Parathyroid adenoma (tissue), 2 donors: ENCODE data around the gene CLBA1.
A peak's percentile ranks its signal among the peaks of the same experiment; 100 is the strongest.

ENCODE experiments used
- H2AFZ ChIP-seq: fragments of 300-600 bp; sonication (generic); one replicate; pipeline ENCODE4 v1.7.0; 2017; ENCODE audit warnings: antibody characterized with exemption, mild to moderate bottlenecking
- H3K27ac ChIP-seq: fragments of 300-600 bp; sonication (generic); one replicate; pipeline ENCODE4 v1.7.0; 2017
- H3K27me3 ChIP-seq: fragments of 300-600 bp; sonication (generic); one replicate; pipeline ENCODE4 v1.7.0; 2017; ENCODE audit warnings: low read length; ENCODE audit not compliant: control insufficient read depth, insufficient read depth
- H3K36me3 ChIP-seq: fragments of 300-600 bp; sonication (generic); one replicate; pipeline ENCODE4 v1.7.0; 2017; ENCODE audit warnings: low read length; ENCODE audit not compliant: control insufficient read depth, insufficient read depth
- H3K4me1 ChIP-seq: fragments of 300-600 bp; sonication (generic); one replicate; pipeline ENCODE4 v1.7.0; 2017; ENCODE audit warnings: control low read depth
- H3K4me2 ChIP-seq: fragments of 300-600 bp; sonication (generic); one replicate; pipeline ENCODE4 v1.7.0; 2017; ENCODE audit warnings: low read length
- H3K4me3 ChIP-seq: fragments of 300-600 bp; sonication (generic); one replicate; pipeline ENCODE4 v1.7.0; 2017; ENCODE audit warnings: low read depth, low read length
- H3K79me2 ChIP-seq: fragments of 300-600 bp; sonication (generic); one replicate; pipeline ENCODE4 v1.7.0; 2017; ENCODE audit warnings: control low read depth
- H3K9ac ChIP-seq: fragments of 300-600 bp; sonication (generic); one replicate; pipeline ENCODE4 v1.7.0; 2017; ENCODE audit warnings: mild to moderate bottlenecking
- H3K9me3 ChIP-seq: fragments of 300-600 bp; sonication (generic); one replicate; pipeline ENCODE4 v1.7.0; 2017; ENCODE audit warnings: low read length; ENCODE audit not compliant: control insufficient read depth
- TF ChIP-seq, protein P1 (sequence below): fragments of 300-600 bp; sonication (generic); IDR thresholded peaks from one replicate; pipeline ENCODE4 v1.7.0; 2017; ENCODE audit warnings: antibody characterized with exemption, mild to moderate bottlenecking
- donor health status: primary hyperparathyroidism.

CLBA1 gene

DNA sequence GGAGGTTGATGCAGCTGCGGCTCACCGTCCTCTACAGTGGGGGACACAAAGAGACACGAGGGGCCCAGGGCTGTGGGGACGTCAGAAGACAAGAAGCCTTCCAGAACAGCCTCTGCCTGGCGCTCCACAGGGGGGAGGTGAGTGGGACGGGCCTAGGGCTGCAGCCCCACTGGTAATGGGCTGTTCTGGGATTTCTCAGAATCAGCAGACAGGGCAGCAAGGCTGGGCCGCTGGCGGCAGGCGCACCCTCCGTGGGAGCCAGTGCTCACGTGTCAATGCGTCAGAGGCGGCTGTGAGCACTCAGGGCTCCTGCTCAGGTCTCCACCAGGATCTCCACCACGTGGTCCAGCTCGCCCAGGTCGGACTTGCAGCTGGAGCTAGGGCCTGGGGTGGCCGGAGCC is 25.3 kb downstream of the CLBA1 start:
- no peaks in the 10 kb centered on the region for H3K36me3 ChIP-seq
- no peak overlapping the region for H3K4me2 ChIP-seq
- no peaks in the 10 kb centered on the region for H3K9me3 ChIP-seq
- H3K27ac ChIP-seq, result no peak overlapping the region
- no peaks in the 10 kb centered on the region for H3K4me1 ChIP-seq
- H3K79me2 ChIP-seq, result no peaks in the 10 kb centered on the region
- H3K27me3 ChIP-seq, result no peaks in the 10 kb centered on the region
- H3K4me3 ChIP-seq, result no peak overlapping the region
- H3K9ac ChIP-seq, result no peak overlapping the region
- no peak overlapping the region for H2AFZ ChIP-seq
- TF ChIP-seq, protein P1, sequence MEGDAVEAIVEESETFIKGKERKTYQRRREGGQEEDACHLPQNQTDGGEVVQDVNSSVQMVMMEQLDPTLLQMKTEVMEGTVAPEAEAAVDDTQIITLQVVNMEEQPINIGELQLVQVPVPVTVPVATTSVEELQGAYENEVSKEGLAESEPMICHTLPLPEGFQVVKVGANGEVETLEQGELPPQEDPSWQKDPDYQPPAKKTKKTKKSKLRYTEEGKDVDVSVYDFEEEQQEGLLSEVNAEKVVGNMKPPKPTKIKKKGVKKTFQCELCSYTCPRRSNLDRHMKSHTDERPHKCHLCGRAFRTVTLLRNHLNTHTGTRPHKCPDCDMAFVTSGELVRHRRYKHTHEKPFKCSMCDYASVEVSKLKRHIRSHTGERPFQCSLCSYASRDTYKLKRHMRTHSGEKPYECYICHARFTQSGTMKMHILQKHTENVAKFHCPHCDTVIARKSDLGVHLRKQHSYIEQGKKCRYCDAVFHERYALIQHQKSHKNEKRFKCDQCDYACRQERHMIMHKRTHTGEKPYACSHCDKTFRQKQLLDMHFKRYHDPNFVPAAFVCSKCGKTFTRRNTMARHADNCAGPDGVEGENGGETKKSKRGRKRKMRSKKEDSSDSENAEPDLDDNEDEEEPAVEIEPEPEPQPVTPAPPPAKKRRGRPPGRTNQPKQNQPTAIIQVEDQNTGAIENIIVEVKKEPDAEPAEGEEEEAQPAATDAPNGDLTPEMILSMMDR, result no peak

GRCh38 chr14:105011312-105011990 is 25.9 kb downstream of the CLBA1 start:
- Histone ChIP-seq H3K79me2 (no peaks in the 10 kb centered on the region), H3K4me3 (no peak overlapping the region), H3K27me3 (no peaks in the 10 kb centered on the region), H3K9me3 (no peaks in the 10 kb centered on the region), H3K4me2 (no peak overlapping the region), H3K9ac (no peak overlapping the region), H3K27ac (no peak overlapping the region), H3K4me1 (no peaks in the 10 kb centered on the region), H2AFZ (no peak overlapping the region), H3K36me3 (no peaks in the 10 kb centered on the region)
- TF ChIP-seq, protein P1, result no peak

DNA sequence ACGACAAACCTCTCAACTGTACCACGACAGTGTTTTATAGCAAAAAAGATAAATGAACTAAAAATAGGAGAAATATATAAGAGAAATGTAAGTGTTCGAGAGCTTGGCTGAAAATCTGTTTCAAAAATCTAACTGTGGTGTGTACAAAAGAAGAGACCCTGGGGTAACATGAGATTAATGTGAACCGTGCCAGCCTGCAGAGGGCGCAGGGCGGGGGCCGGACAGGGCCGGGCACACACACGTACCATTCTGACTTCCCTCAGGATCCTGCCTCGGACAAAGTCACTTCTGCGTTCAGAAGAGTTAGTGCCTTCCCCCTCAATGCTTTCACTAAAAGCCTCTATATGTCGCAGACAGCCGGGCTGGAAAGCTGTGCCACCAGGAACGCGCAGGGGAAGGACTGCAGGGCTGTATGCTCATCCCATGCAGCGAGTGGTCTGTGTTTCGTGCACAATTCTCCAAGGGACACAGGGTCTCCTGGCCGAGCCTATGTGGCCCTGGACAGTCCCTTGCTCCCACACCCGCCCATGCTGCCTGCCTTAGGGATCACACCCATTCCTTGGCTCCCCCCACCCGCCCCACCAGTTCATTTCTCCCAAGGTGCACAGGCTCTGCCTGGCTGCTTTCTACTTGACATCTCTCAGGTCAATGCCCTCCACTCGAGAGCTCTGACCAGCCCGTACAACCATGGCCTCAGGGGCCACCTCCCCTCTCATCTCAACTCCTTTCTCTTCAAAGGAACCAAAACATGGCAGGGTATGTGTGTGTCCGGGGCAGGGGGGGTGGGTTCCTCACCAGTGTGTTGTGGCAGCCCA is 26.8 kb downstream of the CLBA1 start:
- Histone ChIP-seq H3K4me2 (no peak overlapping the region), H3K9ac (no peak overlapping the region)

GRCh38 chr14:105013150-105013785 is 27.7 kb downstream of the CLBA1 start:
- no peaks in the 10 kb centered on the region for H3K4me1 ChIP-seq
- no peaks in the 10 kb centered on the region for H3K27me3 ChIP-seq
- no peak overlapping the region for H3K4me3 ChIP-seq
- no peak overlapping the region for H3K4me2 ChIP-seq
- TF ChIP-seq, protein P1, result peak; percentile 50
- no peaks in the 10 kb centered on the region for H3K36me3 ChIP-seq
- no peaks in the 10 kb centered on the region for H3K9me3 ChIP-seq
- no peak overlapping the region for H3K27ac ChIP-seq
- H2AFZ ChIP-seq, result no peak overlapping the region
- no peak overlapping the region for H3K9ac ChIP-seq
- H3K79me2 ChIP-seq, result peaks cover 4% of the 10 kb centered on the region

More for the DNA sequence above, 26.8 kb downstream of the CLBA1 start:
- no peaks in the 10 kb centered on the region for H3K36me3 ChIP-seq
- H3K9me3 ChIP-seq, result no peaks in the 10 kb centered on the region
- no peak overlapping the region for H3K4me3 ChIP-seq
- peaks cover 4% of the 10 kb centered on the region for H3K79me2 ChIP-seq
- H3K27ac ChIP-seq, result no peak overlapping the region
- no peaks in the 10 kb centered on the region for H3K27me3 ChIP-seq
- TF ChIP-seq, protein P1, result no peak
- H3K4me1 ChIP-seq, result no peaks in the 10 kb centered on the region
- no peak overlapping the region for H2AFZ ChIP-seq
